Uterus (tissue), 4 donors: ENCODE measurements around the gene RASL11B. TPM values are rescaled to one million over a fixed set of nuclear protein-coding genes. Genes with fewer than 3 reads are reported as not detected.

Experiments used
- DNase-seq, 2 donors: peaks; one replicate each; pipeline ENCODE4 v3.0.0-alpha.2; 2019 to 2020
- H3K27ac ChIP-seq, 2 donors: fragments of 200-600 bp; sonication (generic); 1 replicate in 1 of 2; 2 replicates in 1 of 2; pipeline ENCODE4 v1.5.1; 2016 to 2018
- H3K27me3 ChIP-seq, 2 donors: fragments of 200-600 bp; sonication (generic); one replicate each; pipeline ENCODE4 v1.5.1; 2018 to 2019; ENCODE audit warnings: control low read depth in 1 of 2
- H3K36me3 ChIP-seq, 2 donors: fragments of 200-600 bp; sonication (generic); one replicate each; pipeline ENCODE4 v1.5.1; 2019; ENCODE audit warnings: control low read depth in 1 of 2
- H3K4me1 ChIP-seq, 2 donors: fragments of 200-600 bp; sonication (generic); one replicate each; pipeline ENCODE4 v1.5.1; 2018 to 2019; ENCODE audit warnings: control low read depth in 1 of 2
- H3K4me3 ChIP-seq, 2 donors: fragments of 200-600 bp; sonication (generic); 1 replicate in 1 of 2; 2 replicates in 1 of 2; pipeline ENCODE4 v1.5.1; 2018 to 2019; ENCODE audit warnings: mild to moderate bottlenecking in 1 of 2
- H3K9me3 ChIP-seq, 2 donors: fragments of 200-600 bp; sonication (generic); one replicate each; pipeline ENCODE4 v1.5.1; 2019; ENCODE audit warnings: control low read depth in 1 of 2
- CTCF ChIP-seq, 4 experiments: fragments of 200-600 bp in 2 of 4; fragments of 450-650 bp in 2 of 4; sonication (generic) in 2 of 4; IDR thresholded peaks; one replicate each; pipeline ENCODE4 v1.5.1; 2016 to 2019; ENCODE audit warnings: antibody characterized with exemption in 4 of 4, mild to moderate bottlenecking in 2 of 4, moderate library complexity in 1 of 4
- POLR2A ChIP-seq, 2 donors: fragments of 450-650 bp; IDR thresholded peaks; one replicate each; pipeline ENCODE4 v1.6.1; 2016; ENCODE audit warnings: antibody characterized with exemption in 2 of 2, mild to moderate bottlenecking in 1 of 2, moderate library complexity in 1 of 2
- intact Hi-C: fragments of 100-400 bp; cut with DNase I; formaldehyde crosslinking; loops from one replicate; pipeline ENCODE4 v1.15.1; 2023; ENCODE audit warnings: low total_unique reads
- total RNA-seq, 4 donors: library from RNA; depleted of rRNA in 3 of 4; stranded (reverse); fragments of >200 nt in 3 of 4; gene quantifications; one replicate each; pipeline versions ENCODE4 v1.1.0 to v1.2.4, GENCODE V29; 2014 to 2023
- donor health status: DM: yes; HTN: yes; CAD: no.

The RASL11B gene
- total RNA-seq, 4 donors from 2014 or later, result 0.29 to 36.4 (median 4.4) TPM

DNA sequence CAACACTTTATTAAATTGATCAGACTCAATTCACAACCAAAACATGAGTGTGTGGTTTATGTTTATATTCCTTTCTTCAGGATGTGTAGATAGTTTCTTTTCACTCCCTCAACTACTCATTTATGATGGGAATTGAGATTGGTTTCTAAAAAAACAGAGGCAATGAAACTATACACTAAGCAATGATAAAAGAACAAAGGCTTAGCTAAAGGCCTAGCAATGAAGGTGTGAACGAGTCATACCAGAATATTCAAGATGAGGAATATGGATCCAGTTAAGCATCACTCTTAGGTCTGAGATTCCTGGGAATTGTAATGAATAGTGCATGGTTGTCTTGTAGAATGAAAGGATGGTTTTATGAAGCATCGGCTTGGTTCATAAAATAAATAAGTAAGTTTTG lies 17.5 kb upstream of the RASL11B start:
- H3K9me3 ChIP-seq, result no peaks in the 10 kb centered on the region
- TF ChIP-seq CTCF (IDR thresholded peaks at IDR 0.05) (no peak), POLR2A (IDR thresholded peaks at IDR 0.05) (no peak)
- H3K36me3 ChIP-seq, result no peaks in the 10 kb centered on the region
- no peak overlapping the region for H3K4me3 ChIP-seq
- no peaks in the 10 kb centered on the region for H3K27me3 ChIP-seq
- H3K4me1 ChIP-seq, result no peaks in the 10 kb centered on the region
- intact Hi-C loops, result no loop called here
- no peak overlapping the region for H3K27ac ChIP-seq
- no peak for DNase-seq

- intact Hi-C loops, result no loop called here
- H3K36me3 ChIP-seq, result no peaks in the 10 kb centered on the region
- H3K27me3 ChIP-seq, result no peaks in the 10 kb centered on the region
- no peak overlapping the region for H3K27ac ChIP-seq
- TF ChIP-seq CTCF (IDR thresholded peaks at IDR 0.05), result no peak
- no peak for TF ChIP-seq POLR2A (IDR thresholded peaks at IDR 0.05)
- no peak for DNase-seq
- no peaks in the 10 kb centered on the region for H3K9me3 ChIP-seq
- H3K4me1 ChIP-seq, result no peaks in the 10 kb centered on the region
- no peak overlapping the region for H3K4me3 ChIP-seq
These were observed 15.6 kb upstream of the RASL11B start for GRCh38 chr4:52846502-52846901.

GRCh38 chr4:52848254-52848653 lies 13.9 kb upstream of the RASL11B start:
- Histone ChIP-seq H3K27me3 (no peaks in the 10 kb centered on the region), H3K9me3 (no peaks in the 10 kb centered on the region), H3K27ac (no peak overlapping the region), H3K4me1 (no peaks in the 10 kb centered on the region), H3K36me3 (no peaks in the 10 kb centered on the region), H3K4me3 (no peak overlapping the region)
- TF ChIP-seq POLR2A (IDR thresholded peaks at IDR 0.05) (no peak), CTCF (IDR thresholded peaks at IDR 0.05) (no peak)
- DNase-seq, result no peak
- intact Hi-C loops, result no loop called here

DNA sequence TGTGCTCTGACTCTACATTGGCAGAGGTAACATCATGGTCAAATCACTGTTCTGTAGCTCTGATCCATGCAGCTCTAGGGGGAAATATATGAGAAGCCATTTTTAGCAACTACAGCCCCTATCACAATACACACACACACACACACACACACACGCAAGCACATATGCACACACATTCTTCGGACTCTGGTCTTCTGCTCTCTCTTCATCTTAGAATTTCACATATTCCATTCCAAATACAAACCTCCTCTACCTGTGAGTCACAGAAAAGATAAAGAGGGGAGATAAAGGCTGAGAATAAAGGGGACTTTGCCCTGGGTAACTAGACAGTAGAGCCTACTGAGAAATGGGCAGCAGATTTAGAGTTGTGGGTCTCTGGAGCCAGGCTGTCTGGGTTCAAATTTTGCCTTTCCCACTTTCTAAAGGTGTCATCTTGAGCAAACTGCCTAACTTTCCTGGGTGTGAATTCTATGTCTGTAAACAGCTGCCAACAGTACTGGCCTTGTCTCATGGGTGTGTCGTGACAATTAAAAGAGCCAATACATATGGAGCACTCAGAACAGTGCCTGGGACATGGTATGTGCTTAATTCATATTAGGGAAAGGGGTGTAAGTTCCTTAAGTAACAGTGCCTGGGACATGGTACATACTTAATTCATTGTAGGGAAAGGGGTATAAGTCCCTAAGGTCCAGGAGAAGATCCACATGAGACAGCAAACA lies 11.6 kb upstream of the RASL11B start:
- H3K27me3 ChIP-seq, result no peaks in the 10 kb centered on the region
- no peaks in the 10 kb centered on the region for H3K4me1 ChIP-seq
- no peaks in the 10 kb centered on the region for H3K36me3 ChIP-seq
- H3K27ac ChIP-seq, result no peak overlapping the region
- no peak for DNase-seq
- intact Hi-C loops, result no loop called here
- no peak overlapping the region for H3K4me3 ChIP-seq
- no peaks in the 10 kb centered on the region for H3K9me3 ChIP-seq
- TF ChIP-seq POLR2A (IDR thresholded peaks at IDR 0.05) (no peak), CTCF (IDR thresholded peaks at IDR 0.05) (no peak)

GRCh38 chr4:52852041-52852440 lies 10.1 kb upstream of the RASL11B start:
- Histone ChIP-seq H3K4me3 (no peak overlapping the region), H3K27ac (no peak overlapping the region), H3K4me1 (no peaks in the 10 kb centered on the region), H3K27me3 (no peaks in the 10 kb centered on the region), H3K36me3 (no peaks in the 10 kb centered on the region), H3K9me3 (no peaks in the 10 kb centered on the region)
- intact Hi-C loops, result no loop called here
- DNase-seq, result no peak
- TF ChIP-seq CTCF (IDR thresholded peaks at IDR 0.05) (no peak), POLR2A (IDR thresholded peaks at IDR 0.05) (no peak)
